Limb (tissue), 2 donors: Measurements from ENCODE around the gene EIF3L.

Experiments
- DNase-seq, 2 donors: peaks; one replicate each; pipeline ENCODE4 v3.0.0-alpha.2; 2016; ENCODE audit errors: extremely low spot score in 2 of 2

The EIF3L gene

DNA sequence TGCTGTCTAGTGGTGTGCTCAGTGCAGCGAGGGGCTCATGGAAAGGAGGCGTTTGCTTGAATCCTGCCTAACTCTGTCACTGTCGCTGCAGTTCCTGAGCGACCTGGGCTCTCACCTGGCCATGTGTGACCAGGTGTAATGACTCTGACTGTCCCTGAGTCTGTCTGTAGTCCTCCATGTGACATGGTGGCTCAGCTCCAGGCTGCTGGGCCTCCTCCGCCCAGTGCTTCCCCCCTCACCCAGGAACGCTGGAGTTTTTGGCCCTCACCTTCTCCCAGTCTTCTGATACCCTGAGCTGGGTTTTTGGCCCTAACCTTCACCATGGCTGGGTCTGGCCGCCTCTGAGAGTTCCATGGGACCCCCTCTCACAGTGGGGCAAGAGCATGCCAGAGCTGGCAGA lies 77.1 kb downstream of the EIF3L start:
- DNase-seq = no peak

DNA sequence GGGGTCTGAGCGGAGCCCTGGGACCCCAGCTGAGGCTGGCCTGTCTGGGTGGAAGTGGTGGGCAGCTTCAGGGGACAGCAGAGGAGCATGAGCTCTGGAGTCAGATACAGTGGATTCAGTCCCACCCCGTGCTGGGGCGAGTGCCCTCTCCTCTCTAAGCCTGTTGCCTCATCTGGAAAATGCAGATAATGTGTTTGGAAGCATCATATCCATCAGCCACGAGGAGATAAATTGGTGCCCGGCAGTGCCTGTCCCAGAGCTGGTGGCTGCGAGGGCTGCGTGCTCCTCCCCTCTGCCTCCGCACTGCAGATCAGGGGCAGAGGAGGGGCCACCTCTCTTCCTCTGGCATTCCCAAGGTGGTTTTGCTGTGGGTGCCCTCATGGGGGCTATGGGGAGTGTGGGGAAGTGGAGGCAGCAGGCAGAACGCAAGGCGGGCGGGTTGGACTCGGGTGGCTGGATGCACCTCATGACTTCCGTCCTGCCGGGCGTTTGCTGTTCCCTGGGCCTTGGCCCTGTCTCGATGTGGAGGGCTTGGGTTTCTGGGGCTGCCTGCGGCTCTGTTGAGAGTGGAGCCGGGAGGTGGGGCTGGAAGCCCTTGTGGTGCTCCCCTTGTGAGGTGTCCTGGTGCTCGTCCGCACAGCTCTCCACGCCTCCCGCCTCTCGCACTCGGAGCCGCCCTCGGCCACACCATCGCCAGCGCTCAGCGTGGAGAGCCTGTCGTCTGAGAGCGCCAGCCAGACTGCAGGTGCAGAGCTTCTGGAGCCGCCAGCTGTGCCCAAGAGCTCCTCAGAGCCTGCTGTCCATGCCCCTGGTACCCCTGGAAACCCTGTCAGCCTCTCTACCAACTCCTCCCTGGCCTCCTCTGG lies 77.8 kb downstream of the EIF3L start:
- DNase-seq = no peak

DNA sequence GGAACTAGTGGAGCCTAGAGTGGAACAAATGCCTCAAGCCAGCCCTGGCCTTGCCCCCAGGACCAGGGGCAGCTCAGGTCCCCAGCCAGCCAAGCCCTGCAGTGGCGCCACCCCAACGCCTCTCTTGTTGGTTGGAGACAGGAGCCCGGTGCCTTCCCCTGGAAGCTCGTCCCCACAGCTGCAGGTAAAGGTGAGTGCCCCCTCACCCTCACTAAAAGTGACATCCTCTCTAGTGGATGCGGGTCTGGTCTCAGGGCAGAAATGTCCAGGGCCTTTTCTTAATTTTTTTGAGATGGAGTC lies 78.4 kb downstream of the EIF3L start:
- DNase-seq = no peak

DNA sequence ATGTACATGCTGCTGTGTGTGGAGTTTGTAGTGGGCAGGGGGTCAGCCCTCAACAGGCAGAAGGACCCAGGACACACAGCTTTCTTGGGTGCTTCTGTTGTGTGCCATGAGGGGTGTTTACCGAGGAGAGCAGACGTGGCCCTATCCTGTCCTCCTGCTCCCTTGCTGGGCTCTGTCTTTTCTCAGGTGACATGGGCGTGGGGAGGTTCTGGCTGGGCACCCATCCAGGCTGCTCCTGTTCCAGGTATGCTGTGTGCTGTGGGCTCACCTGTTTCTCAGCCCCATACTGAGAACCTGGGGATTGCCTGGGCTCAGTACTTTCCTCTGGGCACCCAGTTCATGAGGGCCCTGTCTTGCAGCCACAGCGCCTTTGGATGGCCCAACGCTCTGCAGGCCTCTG lies 80.2 kb downstream of the EIF3L start:
- no peak for DNase-seq

DNA sequence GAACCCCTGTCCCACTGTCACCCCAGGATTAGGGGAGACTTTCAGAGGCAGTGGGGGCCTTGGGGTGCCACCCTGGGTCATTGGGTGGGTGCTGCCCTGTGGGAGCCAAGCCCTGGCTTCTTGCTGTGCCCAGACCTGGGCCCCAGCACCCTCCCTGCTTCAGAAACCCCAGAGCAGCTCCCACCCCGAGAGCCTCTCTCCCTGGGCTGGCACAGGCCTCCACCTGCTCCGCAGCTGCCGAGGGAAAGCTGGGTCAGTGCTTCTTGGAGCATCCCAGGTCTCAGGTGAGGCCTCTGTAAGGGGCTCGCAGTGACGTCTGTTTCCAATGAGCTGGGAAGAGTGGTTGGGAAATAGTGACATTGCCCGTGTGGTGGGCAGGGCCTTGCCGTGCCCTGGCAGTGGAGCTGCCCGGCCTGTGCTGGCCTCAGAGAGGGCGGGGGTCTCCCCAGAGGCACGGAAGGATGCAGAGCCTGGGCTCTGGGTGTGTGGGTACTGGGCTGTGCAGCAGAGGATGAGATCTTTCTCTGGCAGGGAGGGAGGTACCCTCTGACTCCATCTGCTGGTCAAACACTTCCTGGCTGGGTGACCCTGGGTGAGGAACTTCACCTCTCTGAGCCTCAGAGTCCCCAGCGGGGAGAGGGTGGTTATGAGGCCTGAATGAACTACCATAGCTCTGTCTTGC lies 81.2 kb downstream of the EIF3L start:
- no peak for DNase-seq

DNA sequence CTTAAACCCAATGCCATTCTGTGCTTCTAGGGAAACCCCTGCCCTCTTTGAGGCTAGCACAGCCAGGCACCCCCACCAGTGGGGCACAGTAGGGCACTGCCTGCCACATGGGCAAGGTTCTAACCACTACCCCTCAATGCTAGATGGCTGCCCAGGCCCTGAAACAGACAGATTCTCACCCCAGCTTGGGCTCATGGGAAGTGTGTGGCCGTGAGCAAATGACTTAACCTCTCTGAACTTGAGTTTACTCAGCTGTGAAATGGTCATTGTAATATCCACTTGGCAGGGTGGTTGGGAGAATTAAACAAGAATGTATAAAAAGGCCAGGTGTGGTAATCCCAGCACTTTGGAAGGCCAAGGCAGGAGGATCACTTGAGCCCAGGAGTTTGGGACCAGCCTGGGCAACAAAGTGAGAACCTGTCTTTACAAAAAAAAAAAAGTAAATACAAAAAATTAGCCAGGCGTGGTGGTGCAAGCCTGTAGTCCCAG lies 81.8 kb downstream of the EIF3L start:
- DNase-seq = no peak

DNA sequence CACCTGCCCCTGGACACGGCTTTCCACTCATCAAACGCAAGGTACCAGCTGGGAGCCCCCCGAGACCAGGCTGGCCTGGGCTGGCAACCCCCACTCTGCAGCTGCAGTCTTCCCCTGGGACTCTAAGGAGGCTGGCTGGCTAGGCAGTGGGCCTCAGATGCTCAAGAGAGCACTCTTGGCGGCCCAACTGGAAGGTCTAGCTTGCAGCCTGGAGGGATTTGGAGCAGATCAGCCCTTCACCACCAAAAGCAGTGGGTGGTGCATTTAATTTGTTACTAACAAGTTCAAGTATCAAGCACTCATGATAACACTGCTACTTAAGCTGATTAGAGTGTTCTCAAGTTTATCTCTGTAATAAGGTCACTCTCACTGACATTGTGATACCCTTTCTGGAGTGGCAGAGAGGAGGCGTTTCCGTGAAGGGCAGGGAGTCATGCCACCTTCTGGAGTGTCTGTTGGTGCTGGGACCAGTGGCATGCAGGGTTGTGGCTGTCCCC lies 82.7 kb downstream of the EIF3L start:
- DNase-seq = no peak

DNA sequence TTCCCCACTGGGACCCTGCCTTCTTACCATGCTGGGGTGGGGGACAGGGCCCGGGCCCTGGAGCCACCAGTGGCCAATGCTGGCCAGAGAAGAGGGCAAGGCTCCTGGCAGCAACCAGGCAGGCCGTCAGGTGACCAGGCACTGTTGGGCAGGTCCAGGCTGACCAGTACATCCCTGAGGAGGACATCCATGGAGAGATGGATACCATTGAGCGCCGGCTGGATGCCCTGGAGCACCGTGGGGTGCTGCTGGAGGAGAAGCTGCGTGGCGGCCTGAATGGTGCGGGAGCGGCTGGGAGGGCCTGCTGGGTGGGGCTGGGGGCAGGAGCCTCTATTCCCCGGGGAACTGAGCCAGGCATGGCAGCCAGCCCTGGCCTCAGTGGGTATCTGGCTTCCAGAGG lies 83.2 kb downstream of the EIF3L start:
- no peak for DNase-seq

DNA sequence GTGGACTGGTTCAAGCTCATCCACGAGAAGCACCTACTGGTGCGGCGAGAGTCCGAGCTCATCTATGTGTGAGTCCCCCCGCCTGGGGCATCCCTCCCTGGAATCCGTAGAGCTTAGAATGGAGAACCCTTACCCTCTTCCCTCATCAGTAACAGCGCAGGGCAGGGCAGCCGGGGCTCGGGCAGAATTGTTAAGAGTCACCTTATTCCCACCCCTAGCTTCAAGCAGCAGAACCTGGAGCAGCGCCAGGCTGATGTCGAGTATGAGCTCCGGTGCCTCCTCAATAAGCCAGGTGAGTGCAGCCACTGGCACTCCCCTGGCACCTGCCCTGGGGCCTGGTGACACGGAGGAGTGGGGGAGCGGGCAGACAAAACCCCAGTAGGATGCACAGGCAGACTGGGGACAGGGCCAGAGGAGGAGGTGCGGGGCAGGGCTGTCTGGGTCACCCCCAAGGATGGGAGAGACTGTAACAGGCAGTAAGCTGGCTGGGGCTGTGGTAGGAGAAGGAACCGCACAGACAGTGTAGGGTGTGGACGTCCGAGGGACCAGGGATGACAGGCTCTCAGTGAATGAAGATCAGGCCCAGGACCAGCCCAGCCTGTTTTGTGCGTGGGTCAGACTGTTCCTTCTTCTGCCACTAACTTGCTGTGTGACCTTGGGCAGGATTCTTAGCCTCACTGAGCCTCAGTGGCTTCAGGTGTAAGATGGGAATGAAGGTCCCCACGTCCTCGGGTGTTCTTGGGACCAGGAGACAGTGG lies 83.8 kb downstream of the EIF3L start:
- DNase-seq = no peak

DNA sequence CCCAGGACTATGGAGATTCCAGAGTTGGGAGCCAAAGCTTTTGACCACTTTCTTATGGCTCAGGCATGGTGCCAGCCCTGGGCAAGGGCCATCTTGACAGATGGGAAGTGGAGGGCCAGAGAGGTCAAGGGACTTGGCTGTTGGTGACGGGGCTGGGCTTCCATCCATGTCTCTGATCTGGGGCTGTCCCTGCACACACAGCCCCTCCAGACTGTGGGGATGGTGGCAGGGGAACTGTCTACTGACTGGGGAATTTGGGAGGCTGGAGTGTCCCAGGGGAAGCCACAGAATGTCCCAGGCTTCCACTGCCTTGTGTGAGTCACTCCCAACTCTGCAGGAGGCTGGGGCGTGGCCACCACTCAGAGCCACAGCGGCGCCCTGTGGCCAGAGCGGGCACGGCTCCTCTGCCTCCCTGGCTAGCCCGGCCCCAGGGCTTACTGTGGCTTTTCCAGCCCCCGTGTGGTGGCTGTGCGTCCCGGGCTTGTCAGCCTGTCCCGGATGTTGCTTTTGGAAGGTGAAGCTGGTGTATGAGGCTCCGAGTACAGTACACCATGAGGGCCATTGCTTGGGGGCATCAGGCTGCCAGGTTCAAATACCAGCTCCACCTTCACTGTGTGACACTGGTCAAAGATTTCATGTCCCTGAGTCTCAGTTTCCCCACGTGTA lies 84.6 kb downstream of the EIF3L start:
- DNase-seq = peak; percentile 69 to 87
